IMR-90 (cell line): ENCODE results near the gene YIPF1. TPM values are rescaled to one million over a fixed set of nuclear protein-coding genes. Genes with fewer than 3 reads are reported as not detected.

ENCODE experiments used
- ATAC-seq: fragments of 200-7000 bp; cut with Tn5 transposase; 2 replicates; pipeline ENCODE4 v1.9.1; 2020; ENCODE audit warnings: low read depth, mild to moderate bottlenecking, moderate library complexity
- BruUV-seq: library from RNA; stranded (reverse); fragments of 400-500 nt; replicated peaks from 2 replicates; lab custom pipeline; 2021; lab: Mats Ljungman, UMichigan
- CTCF ChIA-PET: fragments of 300-600 bp; formaldehyde crosslinking; extraction: SDS; loops from one replicate; lab custom pipeline; 2021; ENCODE audit warnings: antibody characterized with exemption; lab: Yijun Ruan, JAX
- POLR2A ChIA-PET: fragments of 300-600 bp; sonication (Branson Sonifier 250); formaldehyde crosslinking; loops from one replicate; lab custom pipeline; 2022; ENCODE audit warnings: antibody characterized with exemption; ENCODE audit not compliant: unreplicated experiment; lab: Charles Lee
- DNase-seq: peaks from one replicate; pipeline ENCODE4 v3.0.0; 2013
- H2AFZ ChIP-seq: replicated peaks from 2 replicates; pipeline ENCODE3; 2013; ENCODE audit warnings: low read length, mild to moderate bottlenecking; ENCODE audit not compliant: poor library complexity
- H2AK5ac ChIP-seq: 2 replicates; pipeline ENCODE4 v1.6.1; 2013; ENCODE audit warnings: low read depth, low read length, inconsistent platforms
- H2AK9ac ChIP-seq: replicated peaks from 2 replicates; pipeline ENCODE3; 2013; ENCODE audit warnings: mild to moderate bottlenecking, low read depth, low read length, moderate library complexity; ENCODE audit not compliant: poor library complexity
- H2BK120ac ChIP-seq: 2 replicates; pipeline ENCODE4 v1.6.1; 2013; ENCODE audit warnings: low read depth, low read length, inconsistent platforms
- H2BK15ac ChIP-seq: 3 replicates; pipeline ENCODE4 v1.6.1; 2013; ENCODE audit warnings: low read depth, low read length, inconsistent platforms
- H2BK20ac ChIP-seq: 2 replicates; pipeline ENCODE4 v1.6.1; 2013; ENCODE audit warnings: low read depth, mild to moderate bottlenecking, inconsistent platforms, low read length, moderate library complexity
- H2BK5ac ChIP-seq: 2 replicates; pipeline ENCODE4 v1.6.1; 2013; ENCODE audit warnings: mild to moderate bottlenecking, low read depth, low read length, inconsistent platforms; ENCODE audit not compliant: poor library complexity, severe bottlenecking
- H3K14ac ChIP-seq: replicated peaks from 2 replicates; pipeline ENCODE4 v1.6.1; 2013; ENCODE audit warnings: low read depth, low read length, inconsistent platforms
- H3K18ac ChIP-seq: 2 replicates; pipeline ENCODE4 v1.6.1; 2013; ENCODE audit warnings: low read depth, low read length, control low read depth
- H3K23ac ChIP-seq: 2 replicates; pipeline ENCODE4 v1.6.1; 2013; ENCODE audit warnings: low read depth, low read length, inconsistent platforms
- H3K27ac ChIP-seq: 2 replicates; pipeline ENCODE4 v1.5.1; 2013; ENCODE audit warnings: mild to moderate bottlenecking, control low read depth, low read length; ENCODE audit not compliant: insufficient read depth
- H3K27me3 ChIP-seq: 2 replicates; pipeline ENCODE4 v1.6.1; 2013; ENCODE audit warnings: low read length; ENCODE audit not compliant: control insufficient read depth, insufficient read depth
- H3K36me3 ChIP-seq: 2 replicates; pipeline ENCODE4 v1.6.1; 2013; ENCODE audit warnings: low read length, mixed read lengths; ENCODE audit not compliant: control insufficient read depth, insufficient read depth
- H3K4ac ChIP-seq: 2 replicates; pipeline ENCODE4 v1.6.1; 2013; ENCODE audit warnings: low read depth, low read length, inconsistent platforms
- H3K4me1 ChIP-seq: 2 replicates; pipeline ENCODE4 v1.6.1; 2013; ENCODE audit warnings: low read length, mixed read lengths; ENCODE audit not compliant: control insufficient read depth, insufficient read depth
- H3K4me2 ChIP-seq: 2 replicates; pipeline ENCODE4 v1.6.1; 2013; ENCODE audit warnings: low read depth, mild to moderate bottlenecking, control low read depth, low read length, moderate library complexity
- H3K4me3 ChIP-seq: 2 replicates; pipeline ENCODE4 v1.5.1; 2013; ENCODE audit warnings: low read depth, mild to moderate bottlenecking, control low read depth, low read length, moderate library complexity; ENCODE audit not compliant: insufficient read depth
- H3K56ac ChIP-seq: 2 replicates; pipeline ENCODE4 v1.6.1; 2013; ENCODE audit warnings: low read length, inconsistent platforms; ENCODE audit not compliant: insufficient read depth; ENCODE audit errors: extremely low read depth
- H3K79me1 ChIP-seq, 2 experiments: 2 replicates each; pipeline ENCODE4 v1.6.1; 2013; ENCODE audit warnings: low read length in 2 of 2, inconsistent platforms in 1 of 2, low read depth in 1 of 2
- H3K9ac ChIP-seq: 2 replicates; pipeline ENCODE4 v1.6.1; 2013; ENCODE audit warnings: low read depth, low read length, control low read depth
- H3K9me1 ChIP-seq: 2 replicates; pipeline ENCODE4 v1.6.1; 2013; ENCODE audit warnings: low read length, inconsistent platforms; ENCODE audit not compliant: insufficient read depth
- H3K9me3 ChIP-seq: 2 replicates; pipeline ENCODE4 v1.6.1; 2013; ENCODE audit warnings: low read length; ENCODE audit not compliant: control insufficient read depth, insufficient read depth
- H4K20me1 ChIP-seq: 2 replicates; pipeline ENCODE4 v1.6.1; 2013; ENCODE audit warnings: low read length, inconsistent platforms; ENCODE audit not compliant: insufficient read depth
- H4K5ac ChIP-seq: 2 replicates; pipeline ENCODE4 v1.6.1; 2013; ENCODE audit warnings: mild to moderate bottlenecking, low read depth, low read length, control low read depth
- H4K8ac ChIP-seq, 2 experiments: 2 replicates each; pipeline ENCODE4 v1.6.1; 2013; ENCODE audit warnings: low read depth in 2 of 2, low read length in 2 of 2, control low read depth in 1 of 2, inconsistent platforms in 1 of 2
- H4K91ac ChIP-seq: 2 replicates; pipeline ENCODE4 v1.6.1; 2013; ENCODE audit warnings: low read depth, low read length, inconsistent platforms; ENCODE audit not compliant: insufficient read depth
- BHLHE40 ChIP-seq: fragments of 150-350 bp; IDR thresholded peaks from 2 replicates; pipeline ENCODE4 v1.6.1; 2016; ENCODE audit warnings: mild to moderate bottlenecking, low read depth, low read length
- CEBPB ChIP-seq: IDR thresholded peaks from 2 replicates; pipeline ENCODE4 v1.6.1; 2012; ENCODE audit warnings: low read depth, low read length, improper control_type of control experiment
- CHD1 ChIP-seq: IDR thresholded peaks from 2 replicates; pipeline ENCODE4 v1.6.1; 2012; ENCODE audit warnings: low read depth, low read length, improper control_type of control experiment
- CTCF ChIP-seq: conservative IDR thresholded peaks from 2 replicates; pipeline ENCODE4 v1.5.1; 2012; ENCODE audit warnings: mild to moderate bottlenecking, low read depth, low read length, improper control_type of control experiment
- ELK1 ChIP-seq: fragments of 150-350 bp; IDR thresholded peaks from 2 replicates; pipeline ENCODE4 v1.6.1; 2016; ENCODE audit warnings: low read depth, mild to moderate bottlenecking, low read length, moderate library complexity, borderline replicate concordance
- FOS ChIP-seq: fragments of 150-350 bp; IDR thresholded peaks from 2 replicates; pipeline ENCODE4 v1.6.1; 2016; ENCODE audit warnings: low read depth, low read length
- MAFK ChIP-seq: IDR thresholded peaks from 2 replicates; pipeline ENCODE4 v1.6.1; 2012; ENCODE audit warnings: low read depth, low read length, improper control_type of control experiment
- MAZ ChIP-seq: IDR thresholded peaks from 2 replicates; pipeline ENCODE4 v1.6.1; 2012; ENCODE audit warnings: low read depth, mild to moderate bottlenecking, low read length, improper control_type of control experiment, moderate library complexity, borderline replicate concordance
- MXI1 ChIP-seq: IDR thresholded peaks from 2 replicates; pipeline ENCODE4 v1.6.1; 2012; ENCODE audit warnings: low read depth, mild to moderate bottlenecking, low read length, moderate library complexity, borderline replicate concordance
- NFE2L2 ChIP-seq: fragments of 150-350 bp; IDR thresholded peaks from 2 replicates; pipeline ENCODE4 v1.6.1; 2016; ENCODE audit warnings: low read depth, mild to moderate bottlenecking, low read length
- POLR2A ChIP-seq: IDR thresholded peaks from 2 replicates; pipeline ENCODE4 v1.6.1; 2012; ENCODE audit warnings: mild to moderate bottlenecking, low read depth, low read length
- RAD21 ChIP-seq: IDR thresholded peaks from 2 replicates; pipeline ENCODE4 v1.6.1; 2012; ENCODE audit warnings: low read length, improper control_type of control experiment
- RCOR1 ChIP-seq: IDR thresholded peaks from 2 replicates; pipeline ENCODE4 v1.6.1; 2012; ENCODE audit warnings: mild to moderate bottlenecking, low read length, improper control_type of control experiment; ENCODE audit not compliant: insufficient replicate concordance
- RFX5 ChIP-seq: IDR thresholded peaks from 2 replicates; pipeline ENCODE4 v1.8.0; 2012; ENCODE audit warnings: low read depth, mild to moderate bottlenecking, low read length, moderate library complexity
- SMC3 ChIP-seq: fragments of 150-350 bp; IDR thresholded peaks from 2 replicates; pipeline ENCODE4 v1.6.1; 2016; ENCODE audit warnings: low read depth, mild to moderate bottlenecking, antibody characterized with exemption, low read length, moderate library complexity
- WGBS, 2 experiments: methylation state at CpG; one replicate each; pipeline versions ENCODE4 v1.1.5 to v1.1.7; 2013; ENCODE audit warnings: missing lambda C conversion rate in 2 of 2; ENCODE audit not compliant: insufficient read length in 1 of 2; ENCODE audit errors: extremely low coverage in 2 of 2; 5-methylcytosine and 5-hydroxymethylcytosine counted together
- dilution Hi-C: fragments of 300-500 bp; cut with HindIII; formaldehyde crosslinking; loops from one replicate; pipeline ENCODE4 v1.14.3; 2018; ENCODE audit warnings: low sequenced_read_pairs; ENCODE audit not compliant: unreplicated experiment
- in situ Hi-C: fragments of 300-500 bp; cut with MboI; formaldehyde crosslinking; loops from 3 replicates; pipeline ENCODE4 v1.14.3; 2019; ENCODE audit warnings: low sequenced_read_pairs, inconsistent platforms, mixed read lengths
- intact Hi-C: fragments of 100-400 bp; cut with micrococcal nuclease; formaldehyde crosslinking; loops from 2 replicates; pipeline ENCODE4 v1.10.0; 2022
- polyA plus RNA-seq, 3 experiments: library from polyadenylated mRNA; depleted of rRNA; stranded (reverse); fragments of >200 nt; gene quantifications; 2 replicates each; pipeline ENCODE4 v1.2.3, GENCODE V29; 2012; ENCODE audit warnings: low replicate concordance in 1 of 3
- total RNA-seq: library from RNA; depleted of rRNA; stranded (reverse); fragments of >200 nt; gene quantifications from 2 replicates; pipeline ENCODE4 v1.2.3, GENCODE V29; 2012
- TF ChIP-seq, protein P1 (sequence below): fragments of 150-350 bp; IDR thresholded peaks from 2 replicates; pipeline ENCODE4 v1.6.1; 2017; ENCODE audit warnings: mild to moderate bottlenecking, antibody characterized with exemption, low read length, low read depth

YIPF1 gene
- total and polyA plus RNA-seq, 2 of the 4 experiments (the other 2 are of a cell fraction): 23.7 to 35.3 TPM

GRCh38 chr1:53837646-53837923 is 52.0 kb downstream of the YIPF1 start:
- peak overlapping the region; percentile 73 for H3K56ac ChIP-seq
- peak overlapping the region; percentile 58; the same call in 1 of the 2 replicates for H2BK120ac ChIP-seq
- TF ChIP-seq NFE2L2 (no peak), CEBPB (no peak), CTCF (no peak), POLR2A (no peak), MAZ (no peak), BHLHE40 (no peak), CHD1 (no peak), RFX5 (no peak), ELK1 (no peak), MAFK (no peak), RCOR1 (no peak), RAD21 (no peak), FOS (no peak), SMC3 (no peak), MXI1 (no peak)
- TF ChIP-seq, protein P1, sequence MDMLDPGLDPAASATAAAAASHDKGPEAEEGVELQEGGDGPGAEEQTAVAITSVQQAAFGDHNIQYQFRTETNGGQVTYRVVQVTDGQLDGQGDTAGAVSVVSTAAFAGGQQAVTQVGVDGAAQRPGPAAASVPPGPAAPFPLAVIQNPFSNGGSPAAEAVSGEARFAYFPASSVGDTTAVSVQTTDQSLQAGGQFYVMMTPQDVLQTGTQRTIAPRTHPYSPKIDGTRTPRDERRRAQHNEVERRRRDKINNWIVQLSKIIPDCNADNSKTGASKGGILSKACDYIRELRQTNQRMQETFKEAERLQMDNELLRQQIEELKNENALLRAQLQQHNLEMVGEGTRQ: no peak
- H3K14ac ChIP-seq: peak overlapping the region; percentile 76
- H2BK15ac ChIP-seq: peak overlapping the region; percentile 55; the same call in 2 of the 3 replicates
- peak overlapping the region; percentile 93 for H3K23ac ChIP-seq
- H3K79me1 ChIP-seq: peaks cover 19 to 35% of the 10 kb centered on the region in 2 experiments
- peak overlapping the region; percentile 99 for H2AFZ ChIP-seq
- H3K4me3 ChIP-seq: peak overlapping the region; percentile 98
- H3K4ac ChIP-seq: peak overlapping the region; percentile 95
- H2BK5ac ChIP-seq: peak overlapping the region; percentile 99
- H3K4me2 ChIP-seq: peak overlapping the region; percentile 97
- WGBS, 2 experiments: 6% methylated on average over 3 of the region's 5 CpGs; no CpG with 5 or more reads in 1 of the 2 experiments
- BruUV-seq: no TSS peak
- DNase-seq (no peak), ATAC-seq (no peak)
- in situ Hi-C loops: no loop called here
- no peaks in the 10 kb centered on the region for H3K27me3 ChIP-seq
- H4K91ac ChIP-seq: peak overlapping the region; percentile 98; the same call in 1 of the 2 replicates
- H3K9me1 ChIP-seq: peaks cover 10% of the 10 kb centered on the region
- H3K9ac ChIP-seq: peak overlapping the region; percentile 94
- peak overlapping the region; percentile 81 for H2AK5ac ChIP-seq
- peak overlapping the region; percentile 68 for H2BK20ac ChIP-seq
- no peaks in the 10 kb centered on the region for H3K36me3 ChIP-seq
- H4K5ac ChIP-seq: peak overlapping the region; percentile 79; the same call in 1 of the 2 replicates
- dilution Hi-C loops: no loop called here
- H4K20me1 ChIP-seq: no peaks in the 10 kb centered on the region
- peak overlapping the region; percentile 72; the same call in 1 of the 2 replicates for H3K18ac ChIP-seq
- ChIA-PET POLR2A (no interaction called here), CTCF (no interaction called here)
- H3K9me3 ChIP-seq: 0 out of 2 replicates have a peak, but pooled peaks cover under 1% of the 10 kb centered on the region
- intact Hi-C loops: no loop called here
- H4K8ac ChIP-seq: peak overlapping the region; percentile 82 to 97
- peak overlapping the region; percentile 91 for H2AK9ac ChIP-seq
- H3K4me1 ChIP-seq: peaks cover 7% of the 10 kb centered on the region
- peak overlapping the region; percentile 98 for H3K27ac ChIP-seq
